Kidney glomerular epithelial cell (primary cell): ENCODE data around the gene DLGAP3.

ENCODE experiments used
- DNase-seq: peaks from one replicate; lab custom pipeline; 2025; lab: John Stamatoyannopoulos, UW

The DLGAP3 gene

GRCh38 chr1:34904236-34905097 is 25.0 kb downstream of the DLGAP3 start:
- no peak for DNase-seq

GRCh38 chr1:34901919-34902318 is 27.5 kb downstream of the DLGAP3 start:
- no peak for DNase-seq

- no peak for DNase-seq
Measured at GRCh38 chr1:34900775-34901502, 28.5 kb downstream of the DLGAP3 start.

DNA sequence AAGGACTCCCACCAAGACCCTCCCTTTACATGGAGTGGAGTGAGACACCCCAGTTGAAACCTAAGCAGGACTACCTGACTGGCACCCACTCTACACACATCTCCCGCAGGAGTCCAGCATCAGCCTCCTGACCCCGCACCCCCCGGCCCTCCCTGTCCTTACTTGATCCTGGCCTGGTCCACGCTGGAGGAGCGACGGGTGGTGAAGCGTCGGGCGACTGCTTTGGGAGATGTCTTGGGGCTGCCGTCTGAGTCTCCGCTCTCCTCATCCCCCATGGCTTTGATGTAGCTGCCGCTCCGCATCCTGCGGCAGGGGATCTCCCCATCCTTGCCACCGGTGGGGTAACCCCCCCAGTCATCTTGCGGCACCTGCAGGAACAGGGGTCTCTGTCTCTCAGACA is 29.5 kb downstream of the DLGAP3 start:
- no peak for DNase-seq

DNA sequence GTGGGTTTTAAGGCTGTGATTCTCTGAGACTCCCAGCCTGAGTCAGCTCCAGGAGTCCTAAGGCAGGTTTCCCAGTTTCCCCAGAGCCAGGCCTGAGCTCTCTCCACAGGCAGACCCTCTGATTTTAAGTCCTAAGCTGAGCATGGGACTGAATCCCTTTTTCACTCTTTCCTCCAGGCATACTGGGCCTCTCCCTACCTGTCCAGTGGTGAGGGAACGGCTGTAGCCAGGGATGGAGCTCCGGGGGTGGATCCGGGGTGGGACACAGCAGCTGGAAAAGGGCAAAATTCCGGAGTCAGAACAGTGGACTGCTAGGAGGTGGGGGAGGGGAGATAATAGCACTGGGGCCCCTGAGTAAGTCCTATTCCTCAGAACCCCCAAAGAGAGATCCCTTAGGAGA is 30.0 kb downstream of the DLGAP3 start:
- DNase-seq: no peak

DNA sequence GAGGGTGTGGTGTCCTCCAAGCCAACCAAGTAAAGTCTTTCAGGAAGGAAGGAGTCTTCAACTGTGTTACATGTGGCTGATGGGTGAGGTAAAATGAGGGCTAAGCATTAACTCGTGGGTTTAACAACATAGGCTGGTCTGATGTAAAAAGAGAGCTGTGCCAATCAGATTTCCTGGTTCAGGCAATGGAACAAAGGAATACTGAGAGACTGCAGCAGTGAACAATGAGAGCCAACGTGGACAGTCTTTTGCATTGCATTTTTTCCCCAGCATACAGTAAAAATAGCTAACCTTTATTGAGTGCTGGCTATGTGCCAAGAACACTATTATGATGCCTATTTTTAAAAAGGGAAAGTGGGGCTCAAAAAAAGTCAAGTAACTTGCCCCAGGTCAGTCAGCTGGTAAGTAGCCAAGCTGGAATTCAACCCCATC is 31.1 kb downstream of the DLGAP3 start:
- no peak for DNase-seq

GRCh38 chr1:34896612-34897011 is 32.8 kb downstream of the DLGAP3 start:
- DNase-seq: no peak

GRCh38 chr1:34889705-34890104 is 39.7 kb downstream of the DLGAP3 start:
- DNase-seq: no peak

DNA sequence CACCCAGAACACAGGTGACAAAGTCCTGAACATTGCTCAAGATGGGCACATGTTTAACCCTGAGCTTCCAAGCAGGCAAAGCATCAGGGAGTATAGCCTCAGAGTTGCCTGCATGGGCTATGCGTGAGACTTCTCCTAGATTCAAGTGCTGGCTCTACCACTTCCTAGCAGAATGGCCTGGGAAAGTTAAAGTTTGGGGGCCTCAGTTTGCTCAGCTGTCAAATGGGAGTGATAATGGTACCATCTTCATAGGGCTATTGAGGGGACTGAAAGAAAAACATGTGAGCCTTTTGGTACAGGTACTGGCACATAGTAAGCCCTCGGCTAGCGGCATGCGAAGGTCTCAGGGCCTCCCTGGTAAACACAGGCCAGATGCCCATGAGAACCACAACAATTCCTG is 41.9 kb downstream of the DLGAP3 start:
- DNase-seq: no peak

GRCh38 chr1:34885405-34886247 is 43.8 kb downstream of the DLGAP3 start:
- DNase-seq: no peak

DNA sequence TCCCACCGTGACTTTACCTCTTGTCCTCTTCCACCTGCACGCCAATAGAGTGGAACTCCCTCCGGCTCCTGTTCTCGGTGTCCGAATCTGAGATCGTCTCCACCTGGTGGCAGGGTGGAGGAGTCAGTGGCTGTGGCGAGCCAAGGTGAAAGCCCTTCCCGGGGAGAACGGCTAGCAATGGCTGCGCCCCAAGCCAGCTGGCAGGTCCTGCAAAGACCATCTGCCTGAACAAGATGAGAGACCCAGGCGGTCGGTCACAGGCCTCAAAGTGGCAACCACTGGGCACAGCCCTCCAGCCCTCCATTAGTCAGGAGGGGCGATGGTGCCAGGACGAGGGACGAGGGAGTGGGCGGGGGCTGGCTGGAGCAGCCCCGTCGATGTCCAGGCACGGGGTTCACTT is 44.5 kb downstream of the DLGAP3 start:
- DNase-seq: no peak

DNA sequence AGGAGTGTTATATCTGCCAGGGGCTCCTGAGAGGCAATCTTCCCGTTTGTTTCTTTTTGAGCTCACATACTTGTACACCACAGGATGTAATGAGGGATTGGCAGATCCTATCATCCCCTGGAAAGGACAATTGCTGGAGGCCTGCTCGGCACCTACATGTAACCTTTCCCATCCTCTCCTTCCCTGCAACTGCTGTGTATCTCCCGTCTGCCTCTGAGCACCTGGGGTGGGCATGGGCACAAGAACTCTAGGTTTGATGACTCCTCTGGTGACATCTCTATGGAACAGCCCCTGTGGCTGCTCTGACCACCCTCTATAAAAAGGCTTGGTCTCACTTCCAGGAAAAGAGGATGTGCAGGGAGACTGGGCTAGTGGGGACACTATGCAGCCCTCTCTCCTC is 44.9 kb downstream of the DLGAP3 start:
- DNase-seq: no peak

DNA sequence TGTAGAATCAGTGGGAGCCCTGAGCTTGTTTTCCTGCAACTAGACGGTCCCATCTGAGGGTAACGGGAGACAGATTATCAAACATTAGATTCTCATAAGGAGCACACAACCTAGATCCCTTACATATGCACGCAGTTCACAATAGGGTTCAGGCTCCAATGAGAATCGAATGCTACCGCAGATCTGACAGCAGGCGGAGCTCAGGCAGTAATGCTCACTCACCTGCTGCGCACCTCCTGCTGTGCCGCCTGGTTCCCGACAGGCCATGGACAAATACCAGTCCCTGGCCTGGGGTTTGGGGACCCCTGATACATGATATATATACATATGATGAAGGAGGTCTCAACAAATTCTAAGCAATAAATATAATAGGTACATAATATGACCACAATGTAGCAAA is 50.2 kb downstream of the DLGAP3 start:
- no peak for DNase-seq

- DNase-seq: no peak
Measured at GRCh38 chr1:34876406-34876805, 53.0 kb downstream of the DLGAP3 start.

DNA sequence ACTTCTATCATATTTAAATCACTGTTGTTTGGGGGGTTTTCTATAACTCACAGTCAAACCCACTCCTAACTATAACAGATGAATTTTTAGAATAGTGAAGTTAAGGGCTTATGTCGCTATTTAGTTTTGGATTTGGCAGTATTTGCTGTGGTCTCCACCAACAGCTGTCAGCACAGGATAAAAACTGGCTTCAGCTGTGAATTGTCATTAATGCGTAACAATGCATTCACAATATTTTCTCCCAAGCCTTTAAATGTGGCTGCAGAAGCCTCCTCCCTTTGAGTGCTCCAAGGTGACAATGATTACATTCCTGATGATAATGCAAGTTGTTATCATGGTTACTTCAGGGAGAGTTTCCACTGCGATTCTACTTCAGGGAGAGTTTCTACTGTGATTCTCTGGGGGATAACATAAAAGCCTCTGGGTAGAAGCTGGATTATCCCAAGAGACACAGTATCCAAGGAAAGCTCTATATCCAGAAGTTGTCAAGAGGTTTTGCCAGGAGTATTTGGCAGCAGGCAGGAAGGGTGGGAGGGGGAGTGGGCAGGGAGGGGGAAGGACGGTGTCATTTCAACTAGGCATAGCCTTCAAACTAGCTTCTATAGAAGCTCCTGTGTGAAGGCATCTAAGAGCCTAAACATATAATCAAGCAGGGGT is 55.0 kb downstream of the DLGAP3 start:
- no peak for DNase-seq

DNA sequence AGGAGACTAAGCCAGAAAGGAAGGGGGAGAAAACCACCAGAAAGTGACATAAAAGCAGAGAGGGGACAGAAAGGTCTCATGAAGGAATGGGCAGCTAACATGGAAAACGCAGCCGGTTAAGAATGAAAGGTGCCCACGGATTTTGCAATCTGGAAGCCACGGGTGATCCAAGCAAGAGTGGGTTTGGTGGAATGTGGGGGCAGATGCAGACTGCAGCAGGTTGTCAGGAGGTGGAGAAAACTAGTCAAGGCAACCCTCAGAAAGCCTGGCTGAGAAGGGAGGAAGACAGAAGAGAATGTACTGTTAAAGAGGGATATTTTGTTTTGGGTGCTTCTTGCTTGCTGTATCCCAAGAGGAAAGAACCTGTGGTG is 57.3 kb downstream of the DLGAP3 start:
- no peak for DNase-seq

- no peak for DNase-seq
Measured at GRCh38 chr1:34871443-34872132, 57.9 kb downstream of the DLGAP3 start.

DNA sequence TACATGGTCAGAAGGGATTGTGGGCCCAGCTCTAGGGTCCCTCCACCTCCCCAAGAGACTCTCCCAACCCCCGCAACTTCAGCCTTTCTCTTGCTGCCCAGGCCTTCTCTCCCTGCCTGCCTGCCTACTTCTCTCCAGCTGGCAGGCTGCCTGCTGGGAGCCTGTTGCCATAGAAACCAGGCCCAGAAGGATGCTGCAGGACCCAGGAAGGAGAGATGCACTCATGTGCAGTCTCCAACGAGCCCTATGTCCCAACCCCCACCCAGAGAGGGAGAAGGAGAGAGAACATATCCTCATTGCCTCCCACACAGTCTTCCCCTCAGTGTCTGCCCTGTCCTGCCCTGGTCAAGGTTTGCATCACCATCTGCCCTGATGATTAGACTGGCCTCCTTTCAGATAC is 59.1 kb downstream of the DLGAP3 start:
- no peak for DNase-seq

DNA sequence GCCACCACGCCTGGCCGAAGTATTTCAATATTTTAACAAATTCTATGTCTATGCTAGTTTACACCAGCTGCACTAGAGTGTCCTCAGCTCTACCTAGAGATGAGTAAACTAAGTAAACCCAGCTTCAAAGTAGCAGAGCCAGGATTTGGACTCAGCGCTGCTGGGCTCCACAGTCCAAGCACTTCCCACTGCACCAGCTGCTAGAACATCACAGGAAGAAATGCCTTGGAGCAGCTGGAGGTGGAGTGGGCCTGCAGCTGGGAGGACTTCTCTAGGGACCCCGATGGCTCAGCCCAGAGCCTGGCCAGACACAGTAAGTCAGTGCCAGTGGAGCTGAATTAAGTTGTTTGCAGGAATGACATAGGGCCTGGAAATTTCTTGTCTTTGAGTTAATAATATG is 59.7 kb downstream of the DLGAP3 start:
- no peak for DNase-seq

GRCh38 chr1:34868230-34869049 is 61.0 kb downstream of the DLGAP3 start:
- DNase-seq: no peak

GRCh38 chr1:34867415-34867814 is 62.0 kb downstream of the DLGAP3 start:
- no peak for DNase-seq
